Measurements from ENCODE around the gene ZACN.

- TF ChIP-seq, protein P1, sequence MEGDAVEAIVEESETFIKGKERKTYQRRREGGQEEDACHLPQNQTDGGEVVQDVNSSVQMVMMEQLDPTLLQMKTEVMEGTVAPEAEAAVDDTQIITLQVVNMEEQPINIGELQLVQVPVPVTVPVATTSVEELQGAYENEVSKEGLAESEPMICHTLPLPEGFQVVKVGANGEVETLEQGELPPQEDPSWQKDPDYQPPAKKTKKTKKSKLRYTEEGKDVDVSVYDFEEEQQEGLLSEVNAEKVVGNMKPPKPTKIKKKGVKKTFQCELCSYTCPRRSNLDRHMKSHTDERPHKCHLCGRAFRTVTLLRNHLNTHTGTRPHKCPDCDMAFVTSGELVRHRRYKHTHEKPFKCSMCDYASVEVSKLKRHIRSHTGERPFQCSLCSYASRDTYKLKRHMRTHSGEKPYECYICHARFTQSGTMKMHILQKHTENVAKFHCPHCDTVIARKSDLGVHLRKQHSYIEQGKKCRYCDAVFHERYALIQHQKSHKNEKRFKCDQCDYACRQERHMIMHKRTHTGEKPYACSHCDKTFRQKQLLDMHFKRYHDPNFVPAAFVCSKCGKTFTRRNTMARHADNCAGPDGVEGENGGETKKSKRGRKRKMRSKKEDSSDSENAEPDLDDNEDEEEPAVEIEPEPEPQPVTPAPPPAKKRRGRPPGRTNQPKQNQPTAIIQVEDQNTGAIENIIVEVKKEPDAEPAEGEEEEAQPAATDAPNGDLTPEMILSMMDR (conservative IDR thresholded peaks at IDR 0.05; ENCODE audit: low read length) = no peak
- TF ChIP-seq EZH2phosphoT487 (IDR thresholded peaks at IDR 0.05; ENCODE audit: borderline replicate concordance, low read depth, low read length) = no peak
Observed at GRCh38 chr17:76123191-76123499, 44.2 kb downstream of the ZACN start.

Data from OCI-LY7 (cell line).